Fibroblast of pulmonary artery (primary cell): Measurements from ENCODE around the gene KHDC4.
"Not testable (repeated sequence)": the region's sequence is repeated elsewhere in the genome, so short reads cannot be mapped to it uniquely, and the experiment has no call there.

ENCODE experiments used
- DNase-seq: peaks from one replicate; pipeline ENCODE4 v3.0.0-alpha.2; 2010; ENCODE audit warnings: low read depth
- H3K4me3 ChIP-seq: replicated peaks from 2 replicates; pipeline ENCODE4 v1.5.1; 2011; ENCODE audit warnings: low read depth, mild to moderate bottlenecking, control low read depth, low read length, moderate library complexity
- CTCF ChIP-seq: IDR thresholded peaks from 2 replicates; pipeline ENCODE4 v1.5.1; 2011; ENCODE audit warnings: mild to moderate bottlenecking, control low read depth, low read length, inconsistent platforms; ENCODE audit errors: missing control alignments

The KHDC4 gene

GRCh38 chr1:155900161-155900560 lies 34.1 kb downstream of the KHDC4 start:
- no peak for DNase-seq
- no peak for TF ChIP-seq CTCF

DNA sequence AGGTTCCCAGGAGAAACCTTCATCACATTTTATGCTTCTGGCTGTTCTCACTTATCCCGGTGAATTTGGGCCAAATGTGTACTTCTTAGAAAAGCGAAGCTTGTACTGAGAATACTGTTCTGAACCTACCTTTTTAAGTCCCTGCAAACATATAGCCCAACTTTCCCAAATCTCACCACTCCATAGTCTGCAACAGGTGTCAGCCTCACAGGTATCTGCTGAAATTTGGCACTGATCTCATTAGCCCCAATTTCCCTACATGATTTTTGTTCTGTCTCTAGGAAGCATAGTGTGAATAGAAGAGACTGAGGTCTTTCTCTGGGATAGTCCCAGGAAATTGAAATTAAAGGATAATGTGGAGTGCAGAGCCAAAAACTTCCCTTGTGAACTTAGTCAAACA lies 34.5 kb downstream of the KHDC4 start:
- H3K4me3 ChIP-seq, result no peak overlapping the region
- TF ChIP-seq CTCF, result no peak
- no peak for DNase-seq

More at GRCh38 chr1:155900161-155900560, 34.1 kb downstream of the KHDC4 start:
- no peak overlapping the region for H3K4me3 ChIP-seq

- no peak overlapping the region for H3K4me3 ChIP-seq
- no peak for DNase-seq
- TF ChIP-seq CTCF, result no peak
Observed at GRCh38 chr1:155898888-155899287, 35.3 kb downstream of the KHDC4 start.

DNA sequence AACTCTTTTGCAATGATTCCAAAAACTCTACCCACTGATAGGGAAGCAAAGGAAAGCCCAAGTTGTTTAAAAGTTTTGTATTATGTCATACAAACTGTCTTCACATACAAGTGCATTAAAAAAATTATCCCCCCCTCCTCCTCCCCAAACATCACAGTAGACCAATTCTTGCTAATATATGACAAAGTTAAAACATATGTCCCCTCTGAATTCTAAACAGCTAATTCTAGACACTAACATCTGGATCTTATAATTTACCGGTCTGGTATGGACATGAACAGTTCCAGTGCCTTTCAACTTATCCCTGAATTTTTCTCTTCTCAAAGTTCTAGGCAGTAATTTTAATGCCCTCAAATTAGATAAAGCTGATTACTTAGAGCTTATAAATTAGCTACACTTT lies 36.5 kb downstream of the KHDC4 start:
- no peak overlapping the region for H3K4me3 ChIP-seq
- no peak for TF ChIP-seq CTCF
- DNase-seq, result no peak

DNA sequence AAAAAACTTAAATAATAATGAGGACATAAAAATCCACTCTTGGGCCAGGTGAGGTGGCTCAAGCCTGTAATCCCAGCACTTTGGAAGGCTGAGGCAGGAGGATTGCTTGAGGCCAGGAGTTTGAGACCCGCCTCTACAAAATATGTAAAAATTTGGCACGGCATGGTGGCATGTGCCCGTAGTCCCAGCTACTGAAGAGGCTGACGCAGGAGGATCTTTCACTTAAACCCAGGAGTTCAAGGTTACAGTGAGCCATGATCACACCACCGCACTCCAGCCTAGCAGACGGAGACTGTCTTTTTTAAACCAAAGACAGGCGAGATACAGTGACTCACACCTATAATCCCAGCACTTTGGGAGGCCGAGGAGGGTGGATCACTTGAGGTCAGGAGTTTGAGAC lies 37.7 kb downstream of the KHDC4 start:
- not testable (repeated sequence) for H3K4me3 ChIP-seq, DNase-seq

DNA sequence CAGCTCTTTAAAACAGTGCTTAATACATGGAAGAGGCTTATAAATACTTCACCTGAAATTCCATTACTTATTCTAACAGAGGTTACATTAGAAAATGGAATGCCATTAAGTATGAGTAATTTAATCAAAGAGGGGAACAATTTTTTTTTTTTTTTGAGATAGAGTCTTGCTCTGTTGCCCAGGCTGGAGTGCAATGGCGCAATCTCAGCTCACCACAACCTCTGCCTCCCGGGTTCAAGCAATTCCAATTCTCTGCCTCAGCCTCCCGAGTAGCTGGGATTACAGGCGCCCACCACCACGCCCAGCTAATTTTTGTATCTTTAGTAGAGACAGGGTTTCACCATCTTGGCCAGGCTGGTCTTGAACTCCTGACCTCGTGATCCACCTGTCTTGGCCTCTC lies 38.6 kb downstream of the KHDC4 start:
- not testable (repeated sequence) for H3K4me3 ChIP-seq, DNase-seq

- peak; percentile 93 for DNase-seq
- TF ChIP-seq CTCF, result no peak
- no peak overlapping the region for H3K4me3 ChIP-seq
Observed at GRCh38 chr1:155893389-155894142, 40.6 kb downstream of the KHDC4 start.

- TF ChIP-seq CTCF, result no peak
- H3K4me3 ChIP-seq, result no peak overlapping the region
- peak; percentile 79 for DNase-seq
Observed at GRCh38 chr1:155892796-155893195, 41.4 kb downstream of the KHDC4 start.
